HEK293T (cell line): ENCODE measurements around the gene MME.

Source experiments
- CTCF ChIA-PET: fragments of 350-600 bp; formaldehyde crosslinking; extraction: SDS; loops from one replicate; lab custom pipeline; 2021; ENCODE audit warnings: antibody characterized with exemption, inconsistent platforms; lab: Yijun Ruan, JAX
- POLR2A ChIA-PET: fragments of 350-600 bp; formaldehyde crosslinking; extraction: SDS; loops from one replicate; lab custom pipeline; 2020; ENCODE audit warnings: antibody characterized with exemption, inconsistent platforms; lab: Yijun Ruan, JAX
- DNase-seq: peaks from one replicate; pipeline ENCODE4 v3.0.0; 2012; ENCODE audit warnings: mixed read lengths; ENCODE audit errors: extremely low spot score
- ARNT ChIP-seq: fragments of 450-650 bp; IDR thresholded peaks from 2 replicates; pipeline ENCODE4 v1.6.1; 2017; ENCODE audit warnings: mild to moderate bottlenecking
- BHLHE40 ChIP-seq: fragments of 450-650 bp; IDR thresholded peaks from 2 replicates; pipeline ENCODE4 v1.6.1; 2016; ENCODE audit warnings: mild to moderate bottlenecking, moderate library complexity, borderline replicate concordance
- CTBP1 ChIP-seq: fragments of 450-650 bp; IDR thresholded peaks from 2 replicates; pipeline ENCODE4 v1.6.1; 2016; ENCODE audit warnings: borderline replicate concordance
- ELF4 ChIP-seq: fragments of 450-650 bp; IDR thresholded peaks from 2 replicates; pipeline ENCODE4 v1.6.1; 2017; ENCODE audit warnings: antibody characterized with exemption
- FOXA1 ChIP-seq: fragments of 450-650 bp; IDR thresholded peaks from 2 replicates; pipeline ENCODE4 v1.6.1; 2016; ENCODE audit warnings: mild to moderate bottlenecking
- FOXK2 ChIP-seq: fragments of 450-650 bp; IDR thresholded peaks from 2 replicates; pipeline ENCODE4 v1.6.1; 2016; ENCODE audit warnings: mild to moderate bottlenecking
- FOXM1 ChIP-seq: fragments of 450-650 bp; IDR thresholded peaks from 2 replicates; pipeline ENCODE4 v1.6.1; 2017; ENCODE audit warnings: mild to moderate bottlenecking, borderline replicate concordance
- HDGF ChIP-seq: fragments of 450-650 bp; IDR thresholded peaks from 2 replicates; pipeline ENCODE4 v1.6.1; 2017; ENCODE audit warnings: antibody characterized with exemption, borderline replicate concordance
- L3MBTL2 ChIP-seq: fragments of 450-650 bp; conservative IDR thresholded peaks from 2 replicates; pipeline ENCODE4 v1.6.1; 2016; ENCODE audit warnings: mild to moderate bottlenecking
- LEF1 ChIP-seq: fragments of 450-650 bp; IDR thresholded peaks from 2 replicates; pipeline ENCODE4 v1.6.1; 2017; ENCODE audit warnings: mild to moderate bottlenecking, borderline replicate concordance
- NFRKB ChIP-seq: fragments of 450-650 bp; IDR thresholded peaks from 2 replicates; pipeline ENCODE4 v1.6.1; 2016; ENCODE audit warnings: mild to moderate bottlenecking, moderate library complexity
- PKNOX1 ChIP-seq: fragments of 450-650 bp; IDR thresholded peaks from 2 replicates; pipeline ENCODE4 v1.6.1; 2016
- SP1 ChIP-seq: fragments of 450-650 bp; IDR thresholded peaks from 2 replicates; pipeline ENCODE4 v1.6.1; 2017
- SUZ12 ChIP-seq: fragments of 450-650 bp; IDR thresholded peaks from 2 replicates; pipeline ENCODE4 v1.6.1; 2016; ENCODE audit warnings: mild to moderate bottlenecking
- TARDBP ChIP-seq: fragments of 450-650 bp; IDR thresholded peaks from 2 replicates; pipeline ENCODE4 v1.6.1; 2016
- ZNF384 ChIP-seq: fragments of 450-650 bp; IDR thresholded peaks from 2 replicates; pipeline ENCODE4 v1.6.1; 2016

The MME gene

GRCh38 chr3:155149494-155149893 lies 69.4 kb downstream of the MME start:
- DNase-seq: no peak
- CTCF ChIA-PET: no interaction called here
- no peak for TF ChIP-seq FOXK2
- no peak for TF ChIP-seq HDGF
- TF ChIP-seq ELF4: no peak
- TF ChIP-seq ARNT: no peak
- TF ChIP-seq PKNOX1: no peak
- no peak for TF ChIP-seq NFRKB
- TF ChIP-seq ZNF384: no peak
- TF ChIP-seq TARDBP: no peak
- no peak for TF ChIP-seq SP1
- no peak for TF ChIP-seq L3MBTL2
- TF ChIP-seq FOXM1: no peak
- TF ChIP-seq FOXA1: no peak
- TF ChIP-seq BHLHE40: no peak
- no peak for TF ChIP-seq CTBP1
- no peak for TF ChIP-seq LEF1
- no peak for TF ChIP-seq SUZ12
- POLR2A ChIA-PET: no interaction called here

- ChIA-PET CTCF (no interaction called here), POLR2A (no interaction called here)
- TF ChIP-seq TARDBP (no peak), ZNF384 (no peak), SP1 (no peak), FOXM1 (no peak), BHLHE40 (no peak), PKNOX1 (no peak), LEF1 (no peak), SUZ12 (no peak), L3MBTL2 (no peak), ELF4 (no peak)
Measured at GRCh38 chr3:155153242-155154186, 73.4 kb downstream of the MME start.

GRCh38 chr3:155154255-155154654 lies 74.1 kb downstream of the MME start:
- TF ChIP-seq FOXM1 (no peak), HDGF (no peak), PKNOX1 (no peak), SP1 (no peak), ZNF384 (no peak), FOXK2 (no peak)
- no peak for DNase-seq
- CTCF ChIA-PET: no interaction called here
- POLR2A ChIA-PET: no interaction called here

More at GRCh38 chr3:155153242-155154186, 73.4 kb downstream of the MME start:
- no peak for DNase-seq

- TF ChIP-seq CTBP1: no peak
- no peak for TF ChIP-seq TARDBP
- no peak for TF ChIP-seq LEF1
- TF ChIP-seq FOXK2: no peak
- TF ChIP-seq L3MBTL2: no peak
- no peak for TF ChIP-seq ELF4
- TF ChIP-seq PKNOX1: no peak
- TF ChIP-seq FOXA1: no peak
- TF ChIP-seq NFRKB: no peak
- no peak for TF ChIP-seq FOXM1
- no peak for TF ChIP-seq BHLHE40
- no peak for TF ChIP-seq ZNF384
- TF ChIP-seq HDGF: no peak
- no peak for DNase-seq
- ChIA-PET POLR2A (no interaction called here), CTCF (no interaction called here)
Measured at GRCh38 chr3:155158346-155159037, 78.4 kb downstream of the MME start.

GRCh38 chr3:155159301-155159700 lies 79.2 kb downstream of the MME start:
- no peak for TF ChIP-seq SUZ12
- TF ChIP-seq SP1: no peak
- no peak for TF ChIP-seq HDGF
- TF ChIP-seq TARDBP: no peak
- TF ChIP-seq ELF4: no peak
- no peak for TF ChIP-seq BHLHE40
- TF ChIP-seq CTBP1: no peak
- no peak for TF ChIP-seq NFRKB
- TF ChIP-seq FOXA1: no peak
- DNase-seq: no peak
- POLR2A ChIA-PET: no interaction called here
- CTCF ChIA-PET: no interaction called here
